Measurements from ENCODE around the gene OAS3. TPM values are rescaled to one million over a fixed set of nuclear protein-coding genes. Genes with fewer than 3 reads are reported as not detected.

OAS3 gene
- total RNA-seq, 1 donor from 2014 or later = 47.4 TPM

DNA sequence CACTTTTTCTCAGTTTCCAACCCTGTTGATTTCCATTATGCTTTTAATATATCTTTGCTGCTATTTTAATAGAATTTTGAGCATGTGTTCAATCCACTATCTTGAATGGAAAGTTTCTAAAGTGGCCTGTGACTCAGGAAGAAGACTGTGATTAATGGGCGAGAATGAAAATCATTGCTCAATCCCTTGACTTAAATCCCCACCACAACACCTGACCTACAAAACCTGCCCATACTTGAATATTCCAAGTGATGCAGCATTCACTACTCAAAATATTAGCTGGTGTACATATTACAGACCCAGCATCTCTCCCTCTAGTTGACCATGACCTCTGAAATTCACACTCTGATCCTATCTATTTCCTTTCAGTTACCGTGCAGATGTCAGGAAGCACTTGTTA is 1.3 kb upstream of the OAS3 start:
- H3K9me3 ChIP-seq = no peaks in the 10 kb centered on the region
- peaks cover 7% of the 10 kb centered on the region for H3K36me3 ChIP-seq
- H3K4me3 ChIP-seq = no peak overlapping the region
- DNase-seq (no peak), ATAC-seq (no peak)
- H3K27ac ChIP-seq = no peak overlapping the region
- TF ChIP-seq, protein P1, sequence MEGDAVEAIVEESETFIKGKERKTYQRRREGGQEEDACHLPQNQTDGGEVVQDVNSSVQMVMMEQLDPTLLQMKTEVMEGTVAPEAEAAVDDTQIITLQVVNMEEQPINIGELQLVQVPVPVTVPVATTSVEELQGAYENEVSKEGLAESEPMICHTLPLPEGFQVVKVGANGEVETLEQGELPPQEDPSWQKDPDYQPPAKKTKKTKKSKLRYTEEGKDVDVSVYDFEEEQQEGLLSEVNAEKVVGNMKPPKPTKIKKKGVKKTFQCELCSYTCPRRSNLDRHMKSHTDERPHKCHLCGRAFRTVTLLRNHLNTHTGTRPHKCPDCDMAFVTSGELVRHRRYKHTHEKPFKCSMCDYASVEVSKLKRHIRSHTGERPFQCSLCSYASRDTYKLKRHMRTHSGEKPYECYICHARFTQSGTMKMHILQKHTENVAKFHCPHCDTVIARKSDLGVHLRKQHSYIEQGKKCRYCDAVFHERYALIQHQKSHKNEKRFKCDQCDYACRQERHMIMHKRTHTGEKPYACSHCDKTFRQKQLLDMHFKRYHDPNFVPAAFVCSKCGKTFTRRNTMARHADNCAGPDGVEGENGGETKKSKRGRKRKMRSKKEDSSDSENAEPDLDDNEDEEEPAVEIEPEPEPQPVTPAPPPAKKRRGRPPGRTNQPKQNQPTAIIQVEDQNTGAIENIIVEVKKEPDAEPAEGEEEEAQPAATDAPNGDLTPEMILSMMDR (IDR thresholded peaks at IDR 0.05) = no peak
- intact Hi-C loops (cut with DNase I) = no loop called here
- H3K27me3 ChIP-seq = no peaks in the 10 kb centered on the region
- peaks cover 13% of the 10 kb centered on the region for H3K4me1 ChIP-seq

DNA sequence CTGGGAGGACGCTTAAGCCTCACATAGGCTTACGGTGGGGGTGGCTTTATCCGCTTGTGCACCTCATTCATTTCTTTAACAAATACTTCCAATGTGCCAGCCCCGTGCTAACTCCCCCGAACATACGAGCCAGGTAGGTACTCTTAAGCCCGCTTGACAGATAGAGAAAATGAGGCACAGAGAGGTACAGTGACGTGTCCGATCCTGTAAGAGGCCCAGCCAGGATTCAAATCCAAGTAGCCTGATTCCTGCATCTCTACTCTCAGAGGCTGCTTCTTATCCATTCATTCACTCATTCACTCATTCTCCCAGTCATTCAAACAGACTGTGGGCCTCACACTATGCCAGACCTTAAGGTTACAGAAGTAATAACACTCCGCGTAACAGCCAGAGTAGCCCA is 477 bp downstream of the OAS3 start:
- Histone ChIP-seq H3K27me3 (no peaks in the 10 kb centered on the region), H3K4me3 (peak overlapping the region; percentile 88), H3K36me3 (peaks cover 19% of the 10 kb centered on the region), H3K9me3 (no peaks in the 10 kb centered on the region), H3K4me1 (peaks cover 13% of the 10 kb centered on the region), H3K27ac (peak overlapping the region; percentile 82)
- ATAC-seq (no peak), DNase-seq (no peak)
- TF ChIP-seq, protein P1 (IDR thresholded peaks at IDR 0.05) = no peak
- intact Hi-C loops (cut with DNase I) = no loop called here

GRCh38 chr12:112939761-112940381 is 1.6 kb downstream of the OAS3 start:
- Histone ChIP-seq H3K36me3 (peaks cover 21% of the 10 kb centered on the region), H3K27ac (no peak overlapping the region), H3K4me3 (peak overlapping the region; percentile 88), H3K4me1 (peaks cover 13% of the 10 kb centered on the region), H3K9me3 (no peaks in the 10 kb centered on the region), H3K27me3 (no peaks in the 10 kb centered on the region)
- DNase-seq (no peak), ATAC-seq (no peak)
- TF ChIP-seq, protein P1 (IDR thresholded peaks at IDR 0.05) = no peak
- intact Hi-C loops (cut with DNase I) = no loop called here

- Histone ChIP-seq H3K4me1 (peaks cover 13% of the 10 kb centered on the region), H3K27me3 (no peaks in the 10 kb centered on the region), H3K27ac (no peak overlapping the region), H3K36me3 (peaks cover 31% of the 10 kb centered on the region), H3K4me3 (no peak overlapping the region), H3K9me3 (no peaks in the 10 kb centered on the region)
- DNase-seq (no peak), ATAC-seq (no peak)
- TF ChIP-seq, protein P1 (IDR thresholded peaks at IDR 0.05) = no peak
- intact Hi-C loops (cut with DNase I) = no loop called here
Measured at GRCh38 chr12:112941528-112942335, 3.5 kb downstream of the OAS3 start.

DNA sequence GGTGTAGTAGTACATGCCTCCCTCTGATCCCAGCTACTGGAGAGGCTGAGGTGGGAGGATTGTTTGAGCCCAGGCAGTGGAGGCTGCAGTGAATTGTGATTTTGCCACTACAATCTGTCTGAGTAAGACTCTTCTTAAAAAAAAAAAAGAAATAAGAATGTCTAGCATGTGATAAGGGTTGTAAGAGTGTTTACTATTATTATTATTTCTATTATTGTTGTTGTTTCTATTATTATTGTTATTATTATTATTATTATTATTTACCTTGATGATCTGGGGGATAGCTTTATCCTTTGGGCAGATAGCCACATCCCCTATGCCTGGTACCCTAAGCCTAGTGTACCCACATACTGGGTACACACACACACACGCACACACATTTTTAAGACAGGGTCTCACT is 4.3 kb downstream of the OAS3 start:
- intact Hi-C loops (cut with DNase I) = no loop called here
- TF ChIP-seq, protein P1 (IDR thresholded peaks at IDR 0.05) = no peak
- peaks cover 37% of the 10 kb centered on the region for H3K36me3 ChIP-seq

More for the DNA sequence above, 4.3 kb downstream of the OAS3 start:
- Histone ChIP-seq H3K9me3 (no peaks in the 10 kb centered on the region), H3K4me1 (peaks cover 13% of the 10 kb centered on the region), H3K27ac (no peak overlapping the region), H3K27me3 (no peaks in the 10 kb centered on the region), H3K4me3 (no peak overlapping the region)
- DNase-seq (no peak), ATAC-seq (no peak)

Data from upper lobe of right lung (tissue), 1 donor.